ENCODE data around the gene ZNF311. TPM values are rescaled to one million over a fixed set of nuclear protein-coding genes. Genes with fewer than 3 reads are reported as not detected.
"Not testable (repeated sequence)": the region's sequence is repeated elsewhere in the genome, so short reads cannot be mapped to it uniquely, and the experiment has no call there.

ZNF311 gene
- total RNA-seq, 2 donors from 2014 or later: 1.1 to 2.1 TPM

DNA sequence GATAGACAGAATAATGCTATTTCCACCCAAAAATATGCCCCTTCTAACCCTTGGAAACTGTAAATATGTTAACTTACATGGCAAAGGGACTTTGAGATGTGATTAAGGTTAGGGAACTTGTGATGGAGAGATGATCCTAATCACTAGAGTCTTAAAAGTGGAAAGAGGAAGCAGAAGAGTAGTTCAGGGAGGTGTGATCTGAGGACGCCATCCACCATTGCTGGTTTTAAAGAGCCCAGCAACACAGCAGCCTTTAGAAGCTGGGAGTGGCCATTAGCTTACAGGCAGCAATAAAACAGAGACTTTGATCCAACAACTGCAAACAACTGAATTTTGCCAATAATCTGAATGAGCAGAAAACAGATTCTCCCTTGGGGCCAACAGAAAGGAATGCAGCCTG, 30.6 kb downstream of the ZNF311 start:
- H3K27ac ChIP-seq: no peak overlapping the region
- H3K9ac ChIP-seq (ENCODE audit: low read depth in 2 of 2, low read length in 2 of 2): no peak overlapping the region
- H3K4me3 ChIP-seq: no peak overlapping the region
- TF ChIP-seq, protein P1, sequence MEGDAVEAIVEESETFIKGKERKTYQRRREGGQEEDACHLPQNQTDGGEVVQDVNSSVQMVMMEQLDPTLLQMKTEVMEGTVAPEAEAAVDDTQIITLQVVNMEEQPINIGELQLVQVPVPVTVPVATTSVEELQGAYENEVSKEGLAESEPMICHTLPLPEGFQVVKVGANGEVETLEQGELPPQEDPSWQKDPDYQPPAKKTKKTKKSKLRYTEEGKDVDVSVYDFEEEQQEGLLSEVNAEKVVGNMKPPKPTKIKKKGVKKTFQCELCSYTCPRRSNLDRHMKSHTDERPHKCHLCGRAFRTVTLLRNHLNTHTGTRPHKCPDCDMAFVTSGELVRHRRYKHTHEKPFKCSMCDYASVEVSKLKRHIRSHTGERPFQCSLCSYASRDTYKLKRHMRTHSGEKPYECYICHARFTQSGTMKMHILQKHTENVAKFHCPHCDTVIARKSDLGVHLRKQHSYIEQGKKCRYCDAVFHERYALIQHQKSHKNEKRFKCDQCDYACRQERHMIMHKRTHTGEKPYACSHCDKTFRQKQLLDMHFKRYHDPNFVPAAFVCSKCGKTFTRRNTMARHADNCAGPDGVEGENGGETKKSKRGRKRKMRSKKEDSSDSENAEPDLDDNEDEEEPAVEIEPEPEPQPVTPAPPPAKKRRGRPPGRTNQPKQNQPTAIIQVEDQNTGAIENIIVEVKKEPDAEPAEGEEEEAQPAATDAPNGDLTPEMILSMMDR (IDR thresholded peaks at IDR 0.05): no peak
- intact Hi-C loops (cut with DNase I): no loop called here
- no peaks in the 10 kb centered on the region for H3K27me3 ChIP-seq
- H3K4me1 ChIP-seq: no peaks in the 10 kb centered on the region
- H3K36me3 ChIP-seq: no peaks in the 10 kb centered on the region
- DNase-seq: no peak
- no peaks in the 10 kb centered on the region for H3K9me3 ChIP-seq

DNA sequence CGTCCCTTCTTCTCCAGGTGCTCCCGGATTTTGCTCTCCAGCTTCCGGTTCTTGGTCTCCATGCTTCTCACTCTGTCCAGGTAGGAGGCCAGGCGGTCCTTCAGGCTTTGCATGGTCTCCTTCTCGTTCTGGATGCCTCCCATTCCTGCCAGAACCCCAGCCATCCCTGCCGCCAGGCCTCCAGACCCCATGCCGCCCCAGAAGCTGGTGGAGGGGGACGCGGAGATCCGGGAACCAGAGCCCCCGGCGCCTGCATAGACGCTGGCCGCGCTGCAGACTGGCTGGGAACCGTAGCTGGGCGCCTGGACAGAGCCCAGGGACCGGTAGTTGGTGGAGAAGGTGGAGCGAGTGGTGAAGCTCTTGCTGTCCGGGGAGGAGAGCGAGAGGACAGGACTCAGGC, 35.1 kb downstream of the ZNF311 start:
- DNase-seq: not testable (repeated sequence)

DNA sequence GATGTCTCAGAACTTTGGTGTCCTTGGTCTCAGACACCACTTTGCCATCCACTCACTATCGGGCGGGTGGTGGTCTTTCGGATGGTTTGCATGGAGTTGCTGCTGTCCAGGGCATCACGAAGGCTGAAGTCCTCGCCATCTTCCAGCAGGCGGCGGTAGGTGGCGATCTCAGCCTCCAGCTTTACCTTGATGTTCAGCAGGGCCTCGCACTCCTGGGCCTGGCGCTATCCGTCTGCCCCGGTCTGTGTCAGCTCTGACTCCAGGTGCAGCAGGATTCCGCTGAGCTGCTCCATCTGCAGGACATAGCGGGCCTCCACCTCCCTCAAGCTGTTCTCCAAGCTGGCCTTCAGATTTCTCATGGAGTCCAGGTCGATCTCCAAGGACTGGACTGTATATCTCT, 36.0 kb downstream of the ZNF311 start:
- H3K27ac ChIP-seq: no peak overlapping the region
- H3K9ac ChIP-seq (ENCODE audit: low read depth in 2 of 2, low read length in 2 of 2): no peak overlapping the region
- no peak for DNase-seq
- H3K27me3 ChIP-seq: no peaks in the 10 kb centered on the region
- H3K9me3 ChIP-seq: no peaks in the 10 kb centered on the region
- TF ChIP-seq, protein P1 (IDR thresholded peaks at IDR 0.05): no peak
- H3K36me3 ChIP-seq: no peaks in the 10 kb centered on the region
- intact Hi-C loops (cut with DNase I): no loop called here
- no peak overlapping the region for H3K4me3 ChIP-seq
- H3K4me1 ChIP-seq: no peaks in the 10 kb centered on the region

More for the DNA sequence above, 35.1 kb downstream of the ZNF311 start:
- intact Hi-C loops (cut with DNase I); H3K27me3 ChIP-seq; H3K4me1 ChIP-seq; H3K9ac ChIP-seq (ENCODE audit: low read depth in 2 of 2, low read length in 2 of 2); H3K36me3 ChIP-seq; H3K9me3 ChIP-seq; H3K4me3 ChIP-seq; H3K27ac ChIP-seq: not testable (repeated sequence)

DNA sequence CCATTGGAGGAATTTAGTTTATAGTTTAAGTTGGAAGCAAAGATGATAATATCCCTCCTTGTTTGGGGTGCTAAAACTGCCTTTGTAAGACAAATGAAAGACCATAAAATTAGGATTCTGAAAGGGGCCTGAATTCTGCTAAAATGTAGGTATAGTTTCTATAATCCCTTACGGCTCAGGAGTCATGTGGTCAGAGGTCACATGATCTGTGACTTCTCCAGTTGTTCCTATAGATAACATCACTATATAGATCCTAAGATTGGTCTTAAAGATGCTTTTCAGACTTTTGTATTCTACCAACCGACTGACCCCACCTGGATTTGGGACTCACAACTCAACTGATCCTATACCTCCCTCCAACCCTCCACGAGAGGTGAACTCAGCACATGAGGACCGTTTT, 36.6 kb downstream of the ZNF311 start:
- Histone ChIP-seq H3K4me3 (no peak overlapping the region), H3K27me3 (no peaks in the 10 kb centered on the region), H3K27ac (no peak overlapping the region), H3K9ac (ENCODE audit: low read depth in 2 of 2, low read length in 2 of 2) (no peak overlapping the region), H3K9me3 (no peaks in the 10 kb centered on the region), H3K36me3 (no peaks in the 10 kb centered on the region), H3K4me1 (no peaks in the 10 kb centered on the region)
- DNase-seq: no peak
- TF ChIP-seq, protein P1 (IDR thresholded peaks at IDR 0.05): no peak
- intact Hi-C loops (cut with DNase I): no loop called here

DNA sequence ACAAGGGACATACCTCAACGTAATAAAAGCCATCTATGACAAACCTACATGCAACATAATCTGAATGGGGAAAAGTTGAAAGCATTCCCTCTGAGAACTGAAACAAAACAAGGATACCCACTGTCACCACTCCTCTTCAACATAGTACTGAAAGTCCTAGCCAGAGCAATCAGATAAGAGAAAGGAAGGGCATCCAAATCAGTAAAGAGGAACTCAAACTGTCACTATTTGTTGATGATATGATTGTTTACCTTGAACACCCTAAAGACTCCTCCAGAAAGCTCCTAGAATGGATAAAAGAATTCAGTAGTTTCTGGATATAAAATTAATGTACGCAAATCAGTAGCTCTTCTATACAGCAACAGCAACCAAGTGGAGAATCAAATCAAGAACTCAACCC, 39.4 kb downstream of the ZNF311 start:
- H3K9ac ChIP-seq (ENCODE audit: low read depth in 2 of 2, low read length in 2 of 2): no peak overlapping the region
- no peaks in the 10 kb centered on the region for H3K27me3 ChIP-seq
- no peaks in the 10 kb centered on the region for H3K36me3 ChIP-seq
- no peaks in the 10 kb centered on the region for H3K9me3 ChIP-seq
- no peak overlapping the region for H3K4me3 ChIP-seq
- TF ChIP-seq, protein P1 (IDR thresholded peaks at IDR 0.05): no peak
- intact Hi-C loops (cut with DNase I): no loop called here
- H3K27ac ChIP-seq: no peak overlapping the region
- no peak for DNase-seq
- H3K4me1 ChIP-seq: no peaks in the 10 kb centered on the region

DNA sequence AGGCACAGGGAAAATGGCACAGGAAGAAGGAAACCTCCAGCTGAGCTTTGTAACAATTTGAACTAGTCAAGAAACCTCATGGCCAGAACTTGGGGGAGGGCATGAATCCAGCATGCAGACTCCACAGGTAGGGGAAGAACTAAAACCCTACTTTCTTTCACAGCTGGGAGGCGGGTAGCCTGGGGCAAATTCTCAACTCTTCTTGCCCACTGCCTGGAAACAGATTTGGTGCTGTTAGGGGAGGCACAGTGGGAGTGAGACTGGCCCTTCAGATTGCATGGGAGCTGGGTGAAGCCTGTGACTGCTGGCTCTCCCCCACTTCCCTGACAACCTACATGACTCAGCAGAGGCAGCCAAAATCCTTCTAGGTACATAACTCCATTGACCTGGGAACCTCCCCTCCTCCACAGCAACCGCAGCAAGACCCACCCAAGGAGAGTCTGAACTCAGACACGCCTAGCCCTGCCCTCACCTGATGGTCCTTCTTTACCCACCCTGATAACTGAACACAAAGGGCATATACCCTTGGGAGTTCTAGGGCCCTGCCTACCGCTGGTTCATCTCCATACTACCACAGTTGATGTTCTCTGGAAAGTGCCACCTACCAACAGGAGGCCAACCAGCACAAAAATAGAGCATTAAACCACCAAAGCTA, 44.1 kb downstream of the ZNF311 start:
- DNase-seq: no peak
- H3K4me3 ChIP-seq: no peak overlapping the region
- intact Hi-C loops (cut with DNase I): no loop called here

DNA sequence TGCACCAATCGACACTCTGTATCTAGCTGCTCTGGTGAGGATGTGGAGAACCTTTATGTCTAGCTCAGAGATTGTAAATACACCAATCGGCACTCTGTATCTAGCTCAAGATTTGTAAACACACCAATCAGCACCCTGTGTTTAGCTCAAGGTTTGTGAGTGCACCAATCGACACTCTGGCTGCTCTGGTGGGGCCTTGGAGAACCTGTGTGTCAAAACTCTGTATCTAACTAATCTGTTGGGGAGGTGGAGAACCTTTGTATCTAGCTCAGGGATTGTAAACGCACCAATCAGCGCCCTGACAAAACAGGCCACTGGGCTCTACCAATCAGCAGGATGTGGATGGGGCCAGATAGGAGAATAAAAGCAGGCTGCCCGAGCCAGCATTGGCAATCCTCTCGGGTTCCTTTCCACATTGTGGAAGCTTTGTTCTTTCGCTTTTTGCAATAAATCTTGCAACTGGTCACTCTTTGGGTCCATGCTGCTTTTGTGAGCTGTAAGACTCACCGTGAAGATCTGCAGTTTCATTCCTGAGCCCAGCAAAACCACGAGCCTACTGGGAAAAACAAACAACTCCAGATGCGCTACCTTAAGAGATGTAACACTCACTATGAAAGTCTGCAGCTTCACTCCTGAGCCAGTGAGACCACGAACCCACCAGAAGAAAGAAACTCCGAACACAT, 46.4 kb downstream of the ZNF311 start:
- H3K9me3 ChIP-seq; H3K36me3 ChIP-seq; H3K9ac ChIP-seq (ENCODE audit: low read depth in 2 of 2, low read length in 2 of 2); H3K4me3 ChIP-seq; H3K27me3 ChIP-seq; DNase-seq; intact Hi-C loops (cut with DNase I); H3K27ac ChIP-seq; H3K4me1 ChIP-seq: not testable (repeated sequence)

More for the DNA sequence above, 44.1 kb downstream of the ZNF311 start:
- H3K27ac ChIP-seq: no peak overlapping the region
- TF ChIP-seq, protein P1 (IDR thresholded peaks at IDR 0.05): no peak
- no peaks in the 10 kb centered on the region for H3K9me3 ChIP-seq
- H3K9ac ChIP-seq (ENCODE audit: low read depth in 2 of 2, low read length in 2 of 2): no peak overlapping the region
- no peaks in the 10 kb centered on the region for H3K4me1 ChIP-seq
- H3K36me3 ChIP-seq: no peaks in the 10 kb centered on the region
- no peaks in the 10 kb centered on the region for H3K27me3 ChIP-seq

DNA sequence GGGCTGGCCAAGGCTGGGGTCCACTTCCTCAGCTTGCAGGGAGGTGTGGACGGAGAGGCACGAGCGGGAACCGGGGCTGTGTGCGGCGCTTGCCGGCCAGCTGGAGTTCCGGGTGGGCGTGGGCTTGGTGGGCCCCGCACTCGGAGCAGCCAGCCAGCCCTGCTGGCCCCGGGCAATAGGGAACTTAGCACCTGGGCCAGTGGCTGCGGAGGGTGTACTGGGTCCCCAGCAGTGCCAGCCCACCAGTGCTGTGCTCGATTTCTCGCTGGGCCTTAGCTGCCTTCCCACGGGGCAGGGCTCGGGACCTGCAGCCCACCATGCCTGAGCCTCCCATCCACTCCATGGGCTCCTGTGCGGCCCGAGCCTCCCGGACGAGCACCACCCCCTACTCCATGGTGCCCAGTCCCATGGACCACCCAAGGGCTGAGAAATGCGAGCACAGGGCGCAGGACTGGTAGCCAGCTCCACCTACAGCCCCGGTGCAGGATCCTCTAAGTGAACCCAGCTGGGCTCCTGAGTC, 47.3 kb downstream of the ZNF311 start:
- intact Hi-C loops (cut with DNase I); DNase-seq; H3K9me3 ChIP-seq; H3K27me3 ChIP-seq; H3K4me1 ChIP-seq; H3K27ac ChIP-seq; H3K9ac ChIP-seq (ENCODE audit: low read depth in 2 of 2, low read length in 2 of 2); H3K4me3 ChIP-seq; H3K36me3 ChIP-seq: not testable (repeated sequence)
